Stimulated activated CD4-positive, alpha-beta T cell treated with anti-CD3 and anti-CD28 coated beads, Interleukin-12 subunit alpha, Interleukin-12 subunit beta, amount 100 ng/mL, for 24 hours (primary cell): ENCODE data around the gene IFNA16.
"Not testable (repeated sequence)": the region's sequence is repeated elsewhere in the genome, so short reads cannot be mapped to it uniquely, and the experiment has no call there.

ENCODE experiments used
- DNase-seq, 2 experiments: peaks; one replicate each; pipeline ENCODE4 v3.0.0-alpha.2; 2020; ENCODE audit warnings: low read depth in 2 of 2

The IFNA16 gene

DNA sequence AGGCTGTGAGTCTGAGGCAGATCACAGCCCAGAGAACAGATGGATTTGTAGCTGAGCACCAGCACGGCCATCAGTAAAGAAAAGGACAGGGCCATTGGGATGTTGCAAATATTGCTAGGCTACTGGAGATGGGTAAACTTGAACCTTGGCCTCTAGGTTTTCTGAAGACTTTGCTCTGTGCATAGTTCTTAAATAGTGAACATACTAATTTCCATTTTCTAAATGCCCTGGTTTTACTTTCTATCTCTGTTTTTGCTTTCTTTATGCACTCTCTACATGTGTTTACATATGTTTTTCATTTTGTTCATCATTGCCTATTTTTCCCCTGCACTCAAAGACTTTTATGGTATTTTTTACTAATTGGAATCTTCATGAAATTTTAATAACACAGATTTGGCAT, at the start of gene IFNA16:
IFNA16 (minus strand) TSS at position 101 of the 400 bp plus-strand sequence; CDS start at position 95, 6 bp downstream.
- not testable (repeated sequence) for DNase-seq

- no peak for DNase-seq
Measured at GRCh38 chr9:21265421-21266189, 48.5 kb upstream of the IFNA16 start.

GRCh38 chr9:21255538-21256212, 38.6 kb upstream of the IFNA16 start:
- no peak for DNase-seq

DNA sequence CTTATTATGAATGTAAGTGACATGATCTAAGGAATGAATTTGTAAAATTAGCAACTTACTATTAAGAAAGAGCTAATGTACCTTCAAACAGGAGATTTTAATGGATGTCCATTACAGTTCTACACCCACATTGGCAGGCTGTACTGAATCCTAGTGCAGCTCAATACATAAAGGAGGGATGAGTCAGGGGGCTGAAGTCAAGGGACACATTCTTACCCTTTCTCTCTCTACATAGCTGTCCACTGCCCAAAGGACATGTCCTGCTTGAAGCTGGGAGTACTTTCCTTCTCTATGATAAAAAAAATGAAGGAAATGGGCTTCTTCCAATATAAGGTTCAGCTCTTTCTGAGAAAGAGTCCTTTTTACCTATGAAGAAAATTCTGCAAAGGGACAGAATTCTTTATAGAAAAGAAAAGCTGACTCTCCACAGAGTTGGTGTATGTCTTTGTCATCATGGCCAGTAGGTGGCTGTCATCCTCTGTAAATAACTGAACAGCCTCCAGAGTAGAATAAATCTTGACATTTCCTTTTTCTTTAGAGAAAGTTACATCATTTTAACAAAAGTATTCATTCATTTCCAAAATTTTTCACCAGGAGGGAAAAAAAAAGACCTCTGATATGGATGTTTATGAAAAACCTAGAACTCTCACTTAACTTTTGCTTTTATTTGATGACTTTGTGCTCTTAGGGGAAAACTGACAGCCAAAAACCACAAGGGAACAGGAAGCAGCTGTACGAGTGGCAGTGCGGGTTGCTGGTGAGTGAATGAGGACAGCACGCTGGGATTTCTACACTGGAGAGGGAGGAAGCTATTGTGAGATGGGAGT, 35.8 kb upstream of the IFNA16 start:
- no peak for DNase-seq

- no peak for DNase-seq
Measured at GRCh38 chr9:21251638-21252037, 34.5 kb upstream of the IFNA16 start.

GRCh38 chr9:21251190-21251589, 34.1 kb upstream of the IFNA16 start:
- no peak for DNase-seq

- DNase-seq, result no peak
Measured at GRCh38 chr9:21244836-21245235, 27.7 kb upstream of the IFNA16 start.

GRCh38 chr9:21239911-21240310, 22.8 kb upstream of the IFNA16 start, which contains the start of gene IFNA14:
Gene IFNA14, minus strand, starts transcription at chr9:21240005. Its CDS starts 70 bp downstream, at chr9:21239935.
- DNase-seq, result no peak

GRCh38 chr9:21236360-21236714, 19.2 kb upstream of the IFNA16 start:
- DNase-seq, result not testable (repeated sequence)

DNA sequence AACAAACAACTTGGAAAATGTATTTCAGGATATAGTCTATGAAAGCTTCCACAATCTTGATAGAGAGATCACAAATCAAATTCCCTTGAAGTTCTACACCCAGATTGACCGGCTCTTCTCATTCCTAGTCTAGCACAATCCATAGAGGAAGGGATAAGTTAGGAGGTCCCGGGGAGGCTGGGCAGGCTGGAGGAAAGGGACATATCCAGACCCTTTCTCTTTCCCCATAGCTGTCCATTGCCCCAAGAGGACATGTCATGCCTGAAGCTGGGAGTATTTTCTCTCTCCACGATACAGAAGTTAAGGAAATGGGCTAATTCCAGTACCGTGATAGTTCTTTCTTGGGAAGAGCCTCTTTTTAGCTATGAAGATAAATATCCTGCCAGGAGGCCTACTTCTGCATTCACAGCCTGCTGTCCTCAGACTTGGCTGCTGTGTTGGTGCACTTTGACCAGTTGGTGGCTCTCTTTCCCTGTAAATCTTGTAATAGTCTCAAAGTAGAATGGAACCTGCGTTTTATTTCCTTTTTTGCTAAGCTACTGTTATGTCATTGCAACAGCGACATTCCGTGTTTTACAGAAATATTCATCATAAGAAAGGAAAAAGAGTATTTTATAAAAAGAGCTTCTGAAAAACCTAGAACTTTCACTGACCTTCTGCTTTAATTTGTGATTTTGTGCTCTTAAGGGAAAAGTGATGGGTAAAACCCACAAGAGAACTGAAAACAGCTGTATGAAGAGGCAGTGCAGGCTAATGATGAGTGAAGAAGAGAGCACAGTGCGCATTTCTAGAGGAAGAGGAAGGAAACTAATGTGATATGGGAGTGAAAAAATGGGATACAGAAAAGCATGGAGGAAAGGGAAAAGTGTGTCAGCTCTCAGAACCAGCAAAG, 18.6 kb upstream of the IFNA16 start:
- DNase-seq, result not testable (repeated sequence)

- DNase-seq, result no peak
Measured at GRCh38 chr9:21234153-21234687, 17.1 kb upstream of the IFNA16 start.

DNA sequence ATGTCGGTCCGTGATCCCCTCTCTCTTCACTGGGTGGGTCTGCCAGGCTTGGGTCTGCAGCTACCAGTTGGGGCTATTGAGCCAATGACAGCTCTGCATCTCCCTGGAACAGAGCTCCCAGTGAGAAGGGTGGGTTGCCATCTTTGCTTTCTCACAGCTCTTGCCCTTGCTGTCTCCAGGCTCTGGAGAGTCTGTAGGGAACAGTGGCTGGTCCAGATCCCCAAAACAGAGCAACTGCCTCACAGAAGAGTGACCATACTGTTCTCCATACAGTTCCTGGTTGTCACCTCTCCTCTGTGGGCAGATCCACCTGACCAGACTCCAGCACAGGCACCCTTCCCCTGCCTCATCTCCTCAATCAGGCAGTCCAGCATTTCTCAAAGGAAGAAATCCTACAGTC, 16.1 kb upstream of the IFNA16 start:
- DNase-seq, result no peak

DNA sequence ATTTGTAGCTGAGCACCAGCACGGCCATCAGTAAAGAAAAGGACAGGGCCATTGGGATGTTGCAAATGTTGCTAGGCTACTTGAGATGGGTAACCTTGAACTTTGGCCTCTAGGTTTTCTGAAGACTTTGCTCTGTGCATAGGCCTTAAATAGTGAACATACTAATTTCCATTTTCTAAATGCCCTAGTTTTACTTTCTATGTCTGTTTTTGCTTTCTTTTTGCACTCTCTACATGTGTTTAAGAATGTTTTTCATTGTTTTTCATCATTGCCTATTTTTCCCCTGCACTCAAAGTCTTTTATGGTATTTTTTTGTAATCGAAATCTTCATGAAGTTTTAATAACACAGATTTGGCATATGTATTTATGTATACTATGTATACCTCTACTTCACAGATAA, 11.0 kb upstream of the IFNA16 start, which contains the start of gene IFNA17:
IFNA17 (minus strand) TSS at position 101 of the 400 bp plus-strand sequence; CDS start at position 52, 49 bp downstream.
- DNase-seq, result no peak

- not testable (repeated sequence) for DNase-seq
Measured at GRCh38 chr9:21213411-21214326, 3.4 kb downstream of the IFNA16 start.

DNA sequence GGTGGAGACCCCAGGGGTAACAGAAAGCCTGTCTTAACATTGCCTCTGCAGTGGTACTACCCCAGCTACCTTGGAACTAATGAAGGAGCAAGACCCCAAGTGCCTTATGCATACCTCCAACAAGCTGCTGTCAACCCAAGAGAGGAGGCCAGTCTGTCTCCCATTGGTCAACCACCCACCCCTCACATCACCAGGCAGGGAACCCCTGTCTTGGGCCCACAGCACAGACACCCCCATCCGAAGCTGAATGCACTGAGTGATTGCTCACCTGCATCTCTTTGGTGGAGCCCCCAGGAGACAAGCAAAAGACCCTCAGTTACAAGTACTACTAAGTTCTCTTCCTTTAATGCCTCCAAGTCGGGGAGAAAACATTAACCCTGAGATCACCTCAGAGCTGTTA, 5.0 kb downstream of the IFNA16 start:
- DNase-seq, result not testable (repeated sequence)

DNA sequence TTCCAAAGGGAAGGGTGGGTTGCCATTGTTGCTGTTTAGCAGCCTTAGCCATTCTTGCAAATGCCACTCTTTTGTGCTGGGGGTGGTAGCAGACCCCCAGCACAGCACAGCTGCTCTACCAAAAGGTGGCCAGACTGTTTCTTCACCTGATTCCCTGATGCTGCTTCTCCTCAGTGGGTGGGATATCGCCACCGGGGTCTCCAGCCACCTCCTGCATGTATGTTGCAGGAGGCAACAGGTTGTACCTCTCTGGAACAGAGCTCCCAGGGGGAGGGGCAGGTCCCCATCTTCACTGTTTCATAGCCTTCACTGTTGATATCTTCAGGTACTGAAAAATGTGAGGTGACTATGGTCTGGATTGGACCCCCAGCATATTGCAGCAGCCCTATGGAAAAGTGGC, 6.3 kb downstream of the IFNA16 start:
- not testable (repeated sequence) for DNase-seq

DNA sequence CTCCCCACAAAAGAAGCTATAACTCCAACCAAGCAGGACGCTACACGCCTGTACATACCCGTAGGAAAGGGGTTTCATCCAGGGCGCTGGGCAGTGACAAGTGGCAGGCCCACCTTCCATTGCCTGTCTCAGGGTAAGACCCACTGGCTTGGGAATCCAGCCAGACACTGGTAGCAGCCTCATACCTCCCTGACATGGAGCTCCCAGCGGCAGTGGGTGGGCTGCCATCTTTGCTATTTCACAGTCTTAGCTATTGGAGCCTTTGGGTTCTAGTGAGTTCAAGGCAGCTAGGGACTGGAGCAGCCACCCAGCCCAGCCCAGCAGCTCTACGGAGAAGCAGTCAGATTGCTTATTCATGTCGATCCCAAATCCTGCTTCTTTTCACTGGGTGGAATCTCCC, 6.8 kb downstream of the IFNA16 start:
- DNase-seq, result no peak

DNA sequence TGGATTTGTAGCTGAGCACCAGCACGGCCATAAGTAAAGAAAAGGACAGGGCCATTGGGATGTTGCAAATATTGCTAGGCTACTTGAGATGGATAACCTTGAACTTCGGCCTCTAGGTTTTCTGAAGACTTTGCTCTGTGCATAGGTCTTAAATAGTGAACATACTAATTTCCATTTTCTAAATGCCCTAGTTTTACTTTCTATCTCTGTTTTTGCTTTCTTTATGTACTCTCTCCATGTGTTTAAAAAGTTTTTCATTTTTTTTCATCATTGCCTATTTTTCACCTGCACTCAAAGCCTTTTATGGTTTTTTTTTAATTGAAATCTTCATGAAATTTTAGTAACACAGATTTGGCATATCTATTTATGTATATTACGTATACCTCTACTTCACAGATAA, 10.1 kb downstream of the IFNA16 start, which contains the start of gene IFNA10:
IFNA10 (minus strand) TSS at position 101 of the 400 bp plus-strand sequence; CDS start at position 55, 46 bp downstream.
- DNase-seq, result not testable (repeated sequence)

DNA sequence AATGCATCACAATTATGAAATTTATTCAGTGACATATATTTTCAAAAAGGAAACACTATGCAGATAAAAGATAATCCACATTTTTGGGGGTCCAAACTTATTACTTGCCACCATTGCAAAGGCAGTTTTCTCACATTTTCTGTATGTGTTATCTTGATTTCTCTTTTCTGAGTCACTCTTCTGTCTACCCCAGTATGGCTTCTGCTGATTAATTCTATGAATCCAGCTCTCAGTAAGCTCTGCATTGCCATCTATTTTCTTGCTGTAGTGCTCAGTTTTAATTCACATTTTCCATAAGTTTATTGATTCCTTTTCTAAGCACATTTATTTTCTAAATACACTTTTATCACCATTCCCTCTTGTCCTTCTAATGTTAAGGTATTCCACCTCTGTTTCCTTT, 11.9 kb downstream of the IFNA16 start:
- no peak for DNase-seq

GRCh38 chr9:21202105-21202504, 15.0 kb downstream of the IFNA16 start, which contains the start of gene IFNA7:
Gene IFNA7, minus strand, starts transcription at chr9:21202205. Its CDS starts 40 bp downstream, at chr9:21202165.
- not testable (repeated sequence) for DNase-seq
